GM19328 (cell line): ENCODE measurements around the gene MAP6D1.

ENCODE experiments used
- ATAC-seq: cut with Tn5 transposase; IDR thresholded peaks from one replicate; pipeline ENCODE4 v1.9.1; 2021; ENCODE audit warnings: mild to moderate bottlenecking, moderate library complexity; ENCODE audit not compliant: unreplicated experiment

Gene MAP6D1

DNA sequence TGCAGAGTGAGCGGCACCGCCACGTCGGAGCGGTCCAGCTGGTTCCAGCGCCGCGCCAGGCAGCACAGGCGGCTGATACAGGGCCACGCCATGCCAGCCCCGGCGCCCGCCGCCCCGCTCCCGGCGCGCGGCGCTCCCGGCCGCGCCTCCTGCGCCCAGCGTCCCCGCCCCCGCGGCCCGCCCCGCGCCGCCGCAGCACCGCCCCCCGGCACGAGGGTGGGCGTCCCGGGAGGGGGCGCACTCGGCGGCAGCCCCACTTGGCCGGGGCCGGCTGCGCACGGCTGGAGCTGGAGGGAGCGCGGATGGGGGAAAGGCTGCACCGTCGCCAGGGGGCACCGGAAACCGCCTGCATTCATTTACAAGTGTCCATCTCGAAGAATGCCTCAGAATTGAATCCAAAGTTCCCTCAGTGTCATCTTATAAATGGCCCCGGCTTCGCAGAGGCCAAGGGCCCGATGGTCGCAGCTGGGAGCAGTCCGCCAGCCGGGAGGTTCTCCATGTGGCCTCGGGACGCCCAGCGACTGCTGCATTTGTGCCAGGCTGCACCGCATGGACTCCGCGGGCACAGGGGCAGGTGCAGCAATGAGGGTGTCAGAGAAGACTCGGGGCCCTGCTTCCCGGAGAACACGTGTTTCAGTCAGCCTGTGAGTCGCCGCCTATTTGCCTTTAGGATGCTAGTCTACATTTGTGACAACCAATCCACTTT lies at the start of gene MAP6D1:
Gene MAP6D1 (minus strand): TSS at position 122 of the 706 bp plus-strand sequence. CDS start 30 bp downstream, at position 92.
- ATAC-seq = peak; percentile 42

DNA sequence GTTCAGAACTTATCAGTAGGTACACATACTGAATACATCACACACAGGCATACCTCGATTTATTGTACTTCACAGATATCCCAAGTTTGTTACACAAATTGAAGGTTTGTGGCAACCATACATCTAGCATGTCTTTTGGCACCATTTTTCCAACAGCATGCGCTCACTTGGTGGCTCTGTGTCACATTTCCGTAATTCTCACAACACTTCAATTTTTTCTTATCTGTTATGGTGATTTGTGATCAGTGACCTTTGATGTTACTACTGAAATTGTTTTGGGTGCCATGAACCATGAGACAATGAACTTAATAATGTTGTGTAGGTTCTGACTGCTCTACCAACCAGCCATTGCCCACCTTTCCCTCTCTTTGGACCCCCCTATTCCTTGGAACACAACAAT lies 48.5 kb upstream of the MAP6D1 start:
- no peak for ATAC-seq

DNA sequence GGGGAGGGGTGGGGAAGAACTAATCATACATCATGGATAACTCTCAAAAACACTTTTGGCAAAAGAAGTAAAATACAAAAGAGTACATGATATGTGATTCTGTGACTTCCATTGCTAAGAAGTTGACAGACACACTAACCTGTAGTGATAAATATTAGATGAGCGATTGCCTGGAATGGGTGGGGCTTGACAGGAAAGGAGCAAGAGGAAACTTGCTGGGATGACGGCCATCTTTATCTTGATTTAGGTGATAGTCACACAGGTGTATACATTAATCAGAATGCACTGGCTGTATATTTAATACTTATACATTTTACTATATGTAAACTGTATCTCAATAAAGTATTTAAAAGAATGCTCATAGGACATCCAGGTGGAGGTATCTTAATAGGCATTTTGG lies 46.2 kb upstream of the MAP6D1 start:
- no peak for ATAC-seq

DNA sequence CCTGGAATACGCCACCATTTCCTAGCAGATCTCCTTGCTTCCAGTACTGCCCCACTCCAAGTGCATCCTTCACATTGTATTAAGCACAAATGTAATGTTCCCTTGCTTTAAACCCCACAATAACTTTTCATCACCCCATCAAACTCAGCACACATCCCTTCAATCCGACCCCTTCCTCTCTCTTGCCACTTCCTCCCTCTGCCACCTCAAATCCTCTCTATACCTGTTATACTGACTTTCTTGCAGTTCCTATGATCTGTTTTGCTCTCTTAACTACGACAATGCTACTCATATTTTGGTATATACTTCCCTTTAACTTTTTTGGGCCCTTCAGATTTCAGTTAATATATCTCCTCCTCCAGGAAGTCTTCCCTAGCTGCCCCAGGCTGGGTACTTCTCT lies 45.2 kb upstream of the MAP6D1 start:
- ATAC-seq = no peak

DNA sequence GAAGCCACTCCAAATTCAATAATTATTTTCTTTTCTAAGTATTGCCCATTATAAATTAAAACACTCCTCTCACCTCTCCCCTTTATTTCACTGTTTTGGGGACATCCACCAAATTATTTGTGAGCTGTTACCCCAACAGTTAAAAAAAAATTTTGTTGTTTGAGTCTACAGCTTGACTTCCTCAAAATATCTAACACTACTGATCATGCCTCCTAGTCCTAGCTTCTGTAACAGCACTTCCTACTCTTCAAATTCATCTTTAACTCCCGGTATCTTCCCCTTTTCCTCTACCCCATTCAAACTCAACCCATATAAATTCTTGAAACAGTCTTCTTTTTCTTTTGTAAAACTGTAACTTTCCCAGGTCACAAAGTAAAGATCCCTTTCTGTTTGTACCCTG lies 43.4 kb upstream of the MAP6D1 start:
- no peak for ATAC-seq

DNA sequence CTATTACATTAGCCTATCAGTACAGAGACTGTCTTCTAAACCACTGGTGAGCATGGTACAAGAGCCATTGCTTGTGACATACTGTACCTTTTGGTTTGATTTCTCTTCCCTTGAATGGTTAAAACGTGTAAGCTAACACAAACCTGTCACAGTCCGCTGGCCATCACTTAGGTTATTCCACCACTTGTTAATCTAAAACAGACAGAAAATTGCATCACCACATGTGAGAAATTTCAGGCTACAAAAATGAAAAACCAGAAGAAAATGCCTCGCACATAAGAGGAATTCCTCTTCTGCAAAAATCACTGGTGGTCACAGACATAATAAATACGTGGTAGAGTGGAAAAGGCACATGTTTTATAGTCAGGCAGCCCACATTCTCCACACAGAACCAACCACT lies 37.2 kb upstream of the MAP6D1 start:
- no peak for ATAC-seq

DNA sequence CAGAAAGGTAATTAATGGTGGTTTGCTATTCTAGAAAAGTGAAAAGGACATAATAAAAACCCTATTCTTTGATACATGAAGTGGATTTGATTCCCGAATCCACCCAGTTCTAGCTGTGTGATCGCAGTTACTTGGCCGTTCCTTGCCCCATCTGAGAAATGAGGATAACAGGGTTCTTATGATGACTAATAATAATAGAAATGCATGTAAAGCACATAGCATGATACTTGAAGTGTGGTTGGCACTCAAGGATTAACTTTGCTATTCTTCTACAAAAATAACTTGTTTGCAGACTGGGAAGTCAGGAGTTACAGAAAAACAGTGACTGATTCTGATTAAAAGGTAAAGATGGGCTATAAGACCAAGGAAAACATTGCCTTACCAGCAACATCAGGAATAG lies 32.5 kb upstream of the MAP6D1 start:
- no peak for ATAC-seq

DNA sequence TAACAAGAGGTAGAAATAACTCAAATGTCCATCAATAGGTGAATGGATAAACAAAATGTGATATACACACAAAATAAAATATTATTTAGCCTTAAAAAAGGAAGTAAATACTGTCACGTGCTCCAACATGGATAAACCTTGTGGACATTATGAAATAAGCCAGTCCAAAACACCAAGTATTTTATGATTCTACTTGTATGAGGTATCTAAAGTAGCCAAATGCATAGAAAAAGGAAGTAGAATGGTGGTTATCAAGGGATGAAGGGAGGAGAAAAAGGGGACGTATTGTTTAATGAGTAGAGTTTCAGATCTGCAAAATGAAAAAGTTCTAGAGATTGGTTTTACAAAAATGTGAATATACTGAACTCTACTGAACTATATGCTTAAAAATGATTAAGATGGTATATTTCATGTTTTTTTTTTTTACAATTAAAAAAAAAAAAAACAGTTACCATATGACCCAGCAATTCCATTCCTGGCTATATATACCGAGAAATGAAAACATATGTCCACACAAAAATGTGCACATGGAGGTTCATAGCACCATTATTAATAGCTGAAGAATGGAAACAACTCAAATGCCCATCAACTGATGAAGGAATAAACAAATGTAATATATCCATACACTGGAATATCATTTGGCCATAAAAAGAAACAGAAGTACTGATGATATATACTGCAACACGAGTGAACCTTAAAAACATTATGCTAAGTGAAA lies 29.1 kb upstream of the MAP6D1 start:
- ATAC-seq = no peak

DNA sequence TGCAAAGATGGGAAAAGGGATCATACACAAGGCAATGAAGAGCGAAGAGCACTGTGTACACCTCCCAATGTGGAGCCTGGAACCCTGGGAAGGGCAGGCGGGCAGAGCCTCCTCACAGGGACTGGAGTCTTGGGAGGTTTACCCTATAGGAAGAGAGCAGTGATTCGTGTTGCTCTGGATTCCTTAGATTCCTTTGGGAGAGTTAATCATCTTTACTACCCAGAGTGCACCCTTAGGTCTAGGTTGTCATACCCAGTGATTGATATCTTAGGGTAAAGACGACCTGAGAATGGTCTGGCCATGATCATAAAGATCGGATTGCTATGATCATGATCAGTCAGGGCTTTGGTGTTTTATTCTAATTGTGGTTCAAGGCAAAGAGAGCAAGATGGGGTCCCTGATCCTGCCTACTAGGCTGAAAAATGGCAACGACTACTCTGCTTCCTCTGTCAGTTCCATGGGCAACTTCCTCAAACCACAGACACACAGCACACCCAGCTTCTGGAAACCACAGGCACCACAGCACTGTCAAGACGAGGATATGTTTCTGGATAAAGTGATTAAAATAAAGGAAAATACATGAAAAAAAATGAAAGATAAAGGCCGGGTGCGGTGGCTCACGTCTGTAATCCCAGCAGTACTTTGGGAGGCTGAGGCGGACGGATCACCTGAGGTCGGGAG lies 20.4 kb upstream of the MAP6D1 start:
- no peak for ATAC-seq

DNA sequence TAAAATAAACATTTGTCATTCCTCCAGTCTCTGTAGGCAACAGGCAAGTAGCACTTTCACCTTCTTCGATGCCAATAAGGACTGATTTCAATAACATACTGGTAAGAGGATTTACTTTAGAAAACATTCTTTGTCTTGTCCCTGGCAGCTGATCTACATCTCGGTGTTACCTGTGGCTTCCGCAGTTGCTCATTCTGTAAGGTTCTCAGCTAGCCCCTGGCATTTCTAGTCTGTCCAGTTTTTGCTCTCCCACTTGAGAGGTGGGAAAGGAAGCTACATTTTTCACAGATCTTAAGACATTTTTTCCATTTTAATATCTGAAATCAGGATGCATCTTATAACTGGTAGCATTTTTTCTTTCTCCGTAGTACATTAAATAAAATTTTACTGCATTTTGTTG lies 19.7 kb upstream of the MAP6D1 start:
- ATAC-seq = no peak

DNA sequence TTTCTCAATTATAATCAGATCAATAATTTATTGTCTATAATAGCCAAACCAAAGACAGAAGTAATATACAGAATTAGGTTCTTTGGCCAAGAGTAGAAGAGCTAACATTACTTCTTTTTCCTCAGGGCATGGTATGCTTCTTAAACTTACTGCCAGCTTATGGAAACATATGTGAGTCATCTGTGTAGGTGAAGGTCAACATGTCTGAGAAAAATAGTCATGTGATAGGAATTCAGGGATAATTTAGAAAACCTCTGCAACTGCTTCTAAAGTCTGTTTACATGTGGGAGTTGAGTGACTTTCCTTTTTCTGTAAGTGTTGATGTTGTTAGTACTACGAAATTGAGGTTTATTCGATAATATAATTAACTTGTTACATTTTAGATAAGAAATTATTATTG lies 19.2 kb upstream of the MAP6D1 start:
- no peak for ATAC-seq

DNA sequence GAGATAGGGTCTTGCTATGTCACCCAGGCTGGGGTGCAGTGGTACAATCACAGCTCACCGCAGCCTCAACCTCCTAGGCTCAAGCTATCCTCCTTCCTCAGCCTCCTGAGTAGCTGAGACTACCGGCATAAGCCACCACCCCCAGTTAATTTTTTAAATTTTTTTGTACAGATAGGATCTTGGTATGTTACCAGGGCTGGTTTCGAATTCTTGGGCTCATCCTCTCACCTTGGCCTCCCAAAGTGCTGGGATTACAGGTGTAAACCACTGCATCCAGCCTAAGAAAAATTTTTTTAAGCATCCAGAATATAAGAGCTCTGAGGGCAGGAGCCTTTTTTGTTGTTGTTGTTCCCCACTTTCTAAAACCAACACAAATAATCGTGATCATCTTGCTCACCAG lies 14.4 kb upstream of the MAP6D1 start:
- ATAC-seq = no peak

DNA sequence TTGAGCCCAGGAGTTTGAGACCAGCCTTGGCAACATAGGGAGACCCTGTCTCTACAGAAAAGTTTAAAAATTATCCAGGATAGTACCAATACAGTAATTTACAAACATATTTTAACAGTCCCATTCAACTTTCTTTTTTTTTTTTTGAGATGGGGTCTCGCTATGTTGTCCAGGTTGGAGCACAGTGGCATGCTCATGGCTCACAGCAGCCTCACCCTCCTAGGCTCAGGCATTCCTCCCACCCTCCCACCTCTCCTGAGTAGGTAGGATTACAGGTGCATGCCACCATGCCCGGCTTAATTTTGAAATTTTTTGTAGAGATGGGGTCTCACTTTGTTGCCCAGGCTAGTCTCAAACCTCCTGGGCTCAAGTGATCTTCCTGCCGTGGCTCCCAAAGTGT lies 12.5 kb upstream of the MAP6D1 start:
- no peak for ATAC-seq

DNA sequence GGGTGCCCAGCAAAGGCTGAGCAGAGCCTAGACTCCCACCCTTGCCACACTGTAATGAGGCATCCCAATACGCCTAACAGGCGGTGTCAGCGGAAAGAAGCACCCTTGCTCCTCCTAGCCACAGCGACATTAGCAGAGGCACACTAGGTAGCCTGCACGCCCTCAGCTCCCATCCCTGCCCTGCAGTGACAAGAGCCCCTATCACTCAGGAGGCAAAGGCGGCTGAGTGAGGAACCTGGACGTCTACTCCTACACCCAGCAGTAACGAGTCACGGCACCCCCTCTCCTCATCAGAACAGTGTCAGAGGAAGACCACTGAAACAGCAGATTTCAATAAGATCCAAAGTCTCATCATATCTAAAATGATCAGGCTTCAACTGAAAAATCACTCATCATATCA lies 12.0 kb upstream of the MAP6D1 start:
- no peak for ATAC-seq

DNA sequence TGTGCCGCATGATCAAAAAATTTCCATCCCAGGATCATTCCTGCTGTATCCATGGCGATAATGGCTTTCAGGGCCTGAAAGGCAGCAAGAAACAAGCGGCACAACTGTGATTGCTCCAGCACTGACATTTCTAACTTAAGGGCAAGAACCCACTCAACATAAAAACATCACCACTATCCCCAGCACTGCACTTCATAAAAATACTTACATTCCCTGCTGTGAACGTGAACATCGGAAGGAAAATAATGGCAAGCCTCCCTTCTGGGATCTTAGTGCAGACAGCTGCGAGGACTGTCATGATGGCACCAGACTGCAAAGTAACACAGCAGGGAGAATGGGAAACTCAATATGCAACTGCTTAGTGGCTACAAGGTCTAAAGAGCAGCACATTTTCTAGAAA lies 8.1 kb upstream of the MAP6D1 start:
- no peak for ATAC-seq

DNA sequence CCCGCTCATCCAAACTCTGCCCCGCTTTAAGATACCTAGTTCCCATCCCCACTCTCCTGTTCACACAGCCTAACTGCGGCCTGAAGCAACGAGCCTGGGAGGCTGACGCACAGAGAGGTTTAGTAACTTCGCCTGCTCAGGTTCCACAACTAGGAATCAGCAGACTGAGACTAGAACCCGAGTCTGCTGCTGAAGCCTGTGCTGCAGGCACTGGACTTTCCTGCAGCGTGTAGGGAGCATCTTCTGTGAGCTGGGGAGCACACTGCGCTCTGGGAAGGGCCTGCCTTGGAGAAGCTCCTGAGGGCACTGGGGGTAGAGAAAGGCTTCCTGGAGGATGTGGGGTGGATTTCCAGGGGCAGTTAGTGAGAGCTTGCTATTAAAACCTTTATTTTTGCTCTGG lies 4.8 kb upstream of the MAP6D1 start:
- ATAC-seq = no peak

DNA sequence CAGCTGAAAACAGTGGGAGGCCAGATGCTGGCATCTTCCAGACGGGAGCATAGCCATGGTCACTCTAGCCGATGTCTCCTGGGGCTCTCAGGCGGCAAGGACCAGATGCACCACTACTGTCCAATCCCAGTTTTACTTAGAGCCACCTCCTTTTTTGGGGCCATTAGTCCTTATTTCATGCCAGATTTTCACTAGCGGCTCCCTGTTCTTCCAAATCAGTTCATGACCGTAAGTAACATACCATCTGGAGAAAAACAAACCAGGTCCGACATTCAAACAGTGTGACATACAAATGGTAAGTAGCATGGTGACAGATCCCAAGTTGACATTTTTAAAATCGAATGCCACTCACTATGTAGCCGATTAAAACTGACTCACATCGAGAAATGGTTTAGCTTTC lies 4.1 kb upstream of the MAP6D1 start:
- ATAC-seq = no peak

DNA sequence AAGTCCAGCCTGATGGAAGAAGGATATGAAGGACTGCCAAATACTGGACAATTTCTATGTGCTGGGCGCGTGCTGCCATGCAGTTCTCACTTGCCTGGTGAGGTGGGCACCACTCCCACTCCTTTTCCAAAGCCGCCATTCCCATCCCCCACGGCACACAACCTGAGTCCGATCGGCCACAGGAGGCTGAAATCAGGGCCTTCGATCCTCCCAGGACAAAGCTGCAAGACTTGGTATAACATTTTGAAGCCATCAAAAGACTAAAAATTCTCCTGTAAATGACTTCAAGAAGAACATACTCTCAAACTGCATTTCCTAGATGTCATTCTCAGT lies 3.1 kb upstream of the MAP6D1 start:
- no peak for ATAC-seq

DNA sequence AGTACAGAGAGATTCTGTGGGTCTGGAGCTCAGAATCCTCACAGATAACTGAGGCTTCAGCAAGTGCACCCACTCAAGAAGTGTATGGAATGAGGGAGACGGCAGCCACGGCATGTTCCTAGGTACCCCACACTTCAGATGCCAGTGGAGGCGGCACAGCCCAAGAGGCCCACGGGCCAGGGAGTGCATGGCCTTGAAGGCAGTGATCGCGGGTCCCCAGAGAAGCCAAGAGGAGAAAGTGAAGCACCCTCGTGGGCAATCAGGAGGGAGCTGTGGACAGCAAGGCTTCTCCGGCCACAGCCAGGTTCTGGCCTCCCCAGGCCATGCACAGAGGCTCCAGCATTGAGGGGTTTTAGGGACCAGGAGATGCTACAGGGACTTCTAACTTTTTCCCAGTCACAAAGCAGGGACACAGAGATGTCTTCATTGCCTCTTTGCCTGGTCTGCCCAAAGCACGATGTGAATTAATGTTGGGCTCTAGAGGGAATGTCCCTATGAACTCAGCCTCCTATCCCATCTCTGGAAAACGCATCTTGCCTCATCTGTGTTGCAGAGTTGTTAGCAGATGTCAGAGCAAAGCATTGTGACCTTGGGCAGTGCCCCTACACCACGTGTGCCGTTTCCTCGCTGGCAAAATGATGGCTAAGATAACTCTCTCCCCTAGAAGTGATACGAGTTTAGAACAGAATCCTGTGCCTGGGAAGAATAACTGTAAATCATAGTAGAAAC lies 2.6 kb upstream of the MAP6D1 start:
- ATAC-seq = no peak

DNA sequence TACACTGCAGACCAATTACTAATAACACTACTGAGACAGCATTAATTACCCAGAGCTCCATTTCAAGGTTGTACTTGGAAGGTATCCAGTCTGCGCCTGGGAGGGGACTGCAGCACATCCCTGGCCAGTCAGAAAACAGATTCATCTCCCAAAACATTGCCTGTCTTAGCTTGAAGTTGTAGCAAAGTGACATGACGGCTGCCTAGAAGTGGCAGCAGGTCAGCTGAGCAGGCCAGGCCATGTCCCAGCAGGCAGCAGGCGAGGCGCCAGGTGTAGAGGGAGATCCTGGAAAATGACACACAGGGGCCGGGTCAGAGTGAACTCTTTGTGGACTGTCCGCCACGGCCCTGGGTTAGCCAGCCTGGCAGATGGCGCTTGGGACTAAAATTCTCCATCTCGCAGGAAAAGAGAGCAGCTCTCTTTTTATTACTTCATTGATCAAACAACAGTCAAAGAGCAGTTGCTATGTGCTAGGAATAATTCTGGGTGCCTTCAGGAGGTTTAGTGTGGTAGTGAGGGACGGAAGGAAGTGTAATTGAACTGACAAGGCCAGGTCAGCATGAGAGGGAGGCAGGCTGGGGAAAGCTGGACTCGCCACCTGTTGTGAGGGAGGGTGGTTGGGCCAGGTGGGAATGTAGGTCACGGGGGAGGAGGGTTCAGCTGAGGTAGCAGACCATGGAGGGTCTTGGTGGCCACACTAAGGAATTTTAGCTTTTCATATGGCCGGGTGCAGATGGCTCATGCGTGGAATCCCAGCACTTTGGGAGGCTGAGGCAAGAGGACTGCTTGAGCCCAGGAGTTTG lies 1.3 kb upstream of the MAP6D1 start:
- ATAC-seq = no peak
